Measurements from ENCODE around the gene P3H2.
A peak's percentile ranks its signal among the peaks of the same experiment; 100 is the strongest.
"Not testable (repeated sequence)": the region's sequence is repeated elsewhere in the genome, so short reads cannot be mapped to it uniquely, and the experiment has no call there.

P3H2 gene

DNA sequence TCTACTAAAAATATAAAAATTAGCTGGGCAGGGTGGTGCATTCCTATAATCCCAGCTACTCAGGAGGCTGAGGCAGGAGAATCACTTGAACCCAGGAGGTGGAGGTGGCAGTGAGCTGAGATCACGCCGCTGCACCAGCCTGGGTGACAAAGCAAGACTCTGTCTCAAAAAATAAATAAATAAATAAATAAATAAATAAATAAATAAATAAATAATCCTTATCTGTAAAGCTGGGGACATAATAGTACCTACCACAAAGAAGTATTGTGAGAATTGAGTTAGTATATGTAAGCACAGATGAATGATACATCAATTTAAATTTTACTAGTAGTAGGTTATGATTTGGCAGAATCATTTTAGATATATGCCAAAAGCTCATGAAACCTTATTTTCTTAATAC, 41.5 kb downstream of the P3H2 start:
- not testable (repeated sequence) for DNase-seq

DNA sequence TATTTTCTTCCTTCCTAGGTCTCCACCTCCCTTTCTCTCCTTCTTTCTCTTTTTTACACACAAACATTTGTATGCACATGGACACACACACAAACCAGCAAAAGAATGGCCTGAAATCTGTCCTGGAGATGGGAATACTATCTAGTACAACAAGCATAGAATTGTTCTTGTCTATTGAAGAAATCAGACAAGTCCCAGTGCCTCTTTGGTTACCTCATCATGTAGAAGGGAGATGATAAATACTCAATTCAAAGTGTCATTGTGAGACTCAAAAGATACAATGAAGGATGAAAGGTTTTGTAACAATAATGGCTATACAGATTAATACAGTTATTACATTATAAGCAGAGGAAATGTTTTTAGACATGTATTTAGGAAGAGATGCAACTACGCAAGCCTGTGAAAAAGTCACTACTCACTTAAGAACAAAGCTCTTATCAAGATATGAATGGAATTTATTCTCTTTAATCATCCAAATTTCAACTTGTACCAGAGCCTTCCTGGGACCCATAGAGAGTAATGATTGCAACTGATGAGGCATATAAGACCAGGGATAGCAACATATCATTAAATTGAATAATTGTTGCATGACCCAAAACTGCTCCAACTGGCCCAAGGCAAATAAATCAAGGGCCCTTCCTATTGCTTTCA, 43.2 kb downstream of the P3H2 start:
- DNase-seq = no peak

DNA sequence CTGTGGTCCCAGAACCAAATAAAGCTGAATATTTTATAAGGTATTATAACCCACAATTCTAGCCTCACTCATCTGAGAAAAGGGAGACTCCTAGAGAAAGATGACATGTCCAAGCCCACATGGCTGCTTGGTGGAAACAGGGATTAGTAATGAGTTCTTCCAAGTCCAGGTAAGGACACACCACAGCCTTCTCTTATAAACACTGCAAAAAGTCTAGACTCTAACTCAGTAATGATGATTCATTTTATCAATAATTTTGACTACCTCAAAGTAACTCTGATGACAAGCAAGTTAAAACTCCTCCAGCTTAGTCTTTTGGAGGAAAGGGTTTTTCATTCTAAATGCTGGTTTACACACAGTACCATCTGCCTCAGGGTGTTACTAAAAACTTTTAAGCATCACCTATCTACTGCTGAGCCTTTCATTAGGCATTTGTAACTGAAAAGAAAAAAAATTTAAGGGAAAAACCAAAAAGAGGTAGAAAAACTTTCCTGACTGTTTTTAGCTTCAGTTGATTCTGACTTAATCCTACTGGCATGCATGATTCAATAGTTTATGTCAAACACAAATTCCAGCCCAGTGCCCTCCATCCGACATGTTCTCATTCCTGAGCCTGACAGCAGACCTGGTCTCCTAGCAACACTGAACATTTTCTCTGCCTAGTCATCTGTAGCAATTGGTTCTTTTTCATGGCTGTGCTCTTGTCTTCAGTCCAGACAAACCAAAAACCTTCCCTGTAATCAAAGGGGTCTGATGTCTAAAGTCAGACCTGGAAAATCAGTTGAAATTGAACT, 43.9 kb downstream of the P3H2 start:
- DNase-seq = peak; percentile 92

- no peak for DNase-seq
These were observed 44.6 kb downstream of the P3H2 start for GRCh38 chr3:190076136-190076535.

DNA sequence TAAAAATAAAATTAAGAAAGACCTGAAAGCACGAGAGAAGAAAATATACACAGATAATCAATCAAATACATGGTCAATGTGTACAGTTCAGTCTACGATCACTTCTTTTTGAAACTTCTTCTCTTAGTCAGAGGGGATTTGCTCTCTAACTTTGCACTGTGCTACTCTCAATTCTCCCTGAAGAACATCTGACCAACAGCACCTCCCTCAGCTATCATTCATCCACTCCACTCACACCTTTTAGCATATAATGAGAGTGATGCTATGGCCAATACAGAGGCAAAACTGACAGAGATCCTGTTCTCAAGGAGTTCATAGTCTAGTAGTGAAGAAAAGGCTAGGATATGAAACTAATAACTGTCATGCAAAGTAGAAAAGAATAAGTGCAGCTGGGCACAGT, 45.9 kb downstream of the P3H2 start:
- no peak for DNase-seq

- no peak for DNase-seq
These were observed 47.3 kb downstream of the P3H2 start for GRCh38 chr3:190073264-190074008.

- DNase-seq = no peak
These were observed 47.8 kb downstream of the P3H2 start for GRCh38 chr3:190072856-190073255.

GRCh38 chr3:190071921-190072320, 48.8 kb downstream of the P3H2 start:
- not testable (repeated sequence) for DNase-seq

DNA sequence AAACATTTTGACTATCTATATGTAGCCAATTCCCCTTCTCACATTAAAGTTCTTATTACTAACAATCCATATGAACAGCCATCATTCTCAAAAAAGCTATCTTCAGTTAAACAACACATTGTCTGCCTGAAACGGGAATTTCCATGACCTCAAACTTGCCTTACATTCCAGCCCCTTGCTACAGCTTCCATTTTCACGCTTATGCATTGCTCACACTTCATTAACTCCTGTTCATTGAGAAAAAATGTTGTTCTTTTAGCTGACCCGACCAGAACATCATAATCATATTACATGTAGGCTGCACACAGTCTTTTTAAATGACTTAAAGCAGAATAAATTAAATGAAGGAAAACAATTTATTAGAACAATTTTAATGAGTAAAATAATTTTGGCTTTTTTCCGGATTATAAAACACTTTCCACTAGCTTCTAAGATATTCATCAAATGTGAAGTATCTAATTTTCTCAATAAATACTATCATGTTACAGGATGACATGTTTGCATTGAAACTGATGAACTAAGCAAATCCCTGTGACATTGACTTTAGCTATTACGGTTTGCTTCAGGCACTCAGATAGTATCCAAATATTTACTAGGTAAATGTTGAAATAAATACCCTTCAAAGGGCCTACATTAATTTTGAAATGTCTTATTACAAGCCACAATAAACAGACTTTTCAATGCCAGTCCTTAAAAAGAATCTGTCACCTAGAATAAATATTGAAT, 49.9 kb downstream of the P3H2 start:
- DNase-seq = no peak

- DNase-seq = no peak
These were observed 55.5 kb downstream of the P3H2 start for GRCh38 chr3:190065204-190065603.

DNA sequence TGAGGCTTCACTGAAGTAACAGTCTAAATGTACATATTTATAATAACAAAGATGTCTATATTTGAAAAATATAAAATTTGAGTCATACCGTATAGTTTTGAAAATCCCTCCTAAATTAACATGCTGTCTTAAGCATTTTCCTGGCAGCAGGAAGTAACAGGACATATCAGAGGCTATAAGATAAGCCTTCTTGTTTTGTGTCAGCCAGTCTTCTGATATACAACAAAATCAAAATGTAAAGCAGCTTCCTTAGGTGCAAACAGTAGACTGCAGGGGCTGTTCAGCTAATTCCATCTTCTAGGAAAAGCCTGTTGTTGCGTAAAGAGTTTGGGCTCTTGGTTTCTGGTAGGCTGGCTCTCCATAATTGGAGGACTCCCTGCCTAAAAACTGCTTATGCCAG, 56.0 kb downstream of the P3H2 start:
- DNase-seq = no peak

GRCh38 chr3:190064112-190064511, 56.6 kb downstream of the P3H2 start:
- peak; percentile 84 for DNase-seq

DNA sequence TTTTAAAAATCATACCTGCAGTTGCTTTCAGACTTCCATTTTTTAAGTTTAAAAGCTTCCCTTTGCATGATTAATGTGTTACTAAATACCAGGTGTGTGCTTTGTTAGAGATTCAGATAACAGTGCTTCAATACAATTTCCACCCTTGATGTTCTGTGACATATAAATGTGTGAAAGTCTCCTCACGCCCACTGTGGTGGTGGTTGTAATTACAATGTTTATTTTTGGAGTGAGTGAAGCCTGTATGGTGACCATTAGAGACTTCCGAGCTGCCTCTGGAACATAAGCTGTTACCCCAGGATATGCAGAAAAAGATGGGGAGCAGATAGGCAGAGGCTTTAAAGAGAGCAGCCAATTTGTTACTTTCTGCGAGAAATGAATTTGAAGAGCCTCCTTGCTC, 57.2 kb downstream of the P3H2 start:
- no peak for DNase-seq

DNA sequence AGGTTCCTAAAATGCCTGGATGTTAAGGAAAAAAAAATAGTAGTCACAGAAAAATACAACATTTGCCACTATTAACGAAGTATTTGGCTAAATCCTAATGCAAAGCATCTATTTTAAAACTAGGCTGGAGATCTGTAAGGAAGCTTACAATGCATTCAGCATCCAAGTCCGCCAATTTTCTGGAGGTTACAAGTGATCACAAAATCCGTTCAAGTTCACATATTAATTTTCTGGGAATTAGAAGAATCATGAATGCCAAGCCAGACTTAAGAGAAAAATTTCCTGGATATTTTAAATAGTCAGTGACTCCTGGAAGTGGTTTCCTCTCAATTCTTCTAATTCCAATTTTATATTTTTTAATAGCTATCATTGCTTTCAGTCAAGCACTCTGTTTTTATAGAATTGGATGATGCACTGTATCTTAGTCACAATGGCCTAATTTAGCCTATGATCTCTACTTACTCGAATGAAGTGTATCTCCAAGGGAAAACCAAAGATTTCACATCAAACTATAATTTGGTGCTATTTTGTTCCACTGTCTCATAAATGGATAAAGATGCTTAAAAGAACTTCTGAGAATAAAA, 60.4 kb downstream of the P3H2 start:
- DNase-seq = no peak

DNA sequence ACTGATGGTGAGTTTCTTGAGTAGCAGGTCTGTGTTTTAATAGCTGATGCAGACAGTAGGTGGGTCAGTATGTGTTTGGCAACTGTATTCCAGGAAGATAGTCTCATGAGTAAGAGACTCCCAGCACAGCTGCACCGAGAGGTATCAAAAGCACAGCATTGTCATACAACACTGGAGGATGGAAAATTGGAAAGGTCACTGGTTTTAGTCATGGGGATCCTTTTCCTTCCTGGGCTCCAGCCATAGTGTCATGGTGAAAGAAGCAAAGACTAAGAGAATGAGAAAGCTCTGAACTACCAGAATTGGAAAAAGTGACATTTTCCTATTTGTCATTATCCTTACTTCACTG, 61.5 kb downstream of the P3H2 start:
- DNase-seq = no peak

DNA sequence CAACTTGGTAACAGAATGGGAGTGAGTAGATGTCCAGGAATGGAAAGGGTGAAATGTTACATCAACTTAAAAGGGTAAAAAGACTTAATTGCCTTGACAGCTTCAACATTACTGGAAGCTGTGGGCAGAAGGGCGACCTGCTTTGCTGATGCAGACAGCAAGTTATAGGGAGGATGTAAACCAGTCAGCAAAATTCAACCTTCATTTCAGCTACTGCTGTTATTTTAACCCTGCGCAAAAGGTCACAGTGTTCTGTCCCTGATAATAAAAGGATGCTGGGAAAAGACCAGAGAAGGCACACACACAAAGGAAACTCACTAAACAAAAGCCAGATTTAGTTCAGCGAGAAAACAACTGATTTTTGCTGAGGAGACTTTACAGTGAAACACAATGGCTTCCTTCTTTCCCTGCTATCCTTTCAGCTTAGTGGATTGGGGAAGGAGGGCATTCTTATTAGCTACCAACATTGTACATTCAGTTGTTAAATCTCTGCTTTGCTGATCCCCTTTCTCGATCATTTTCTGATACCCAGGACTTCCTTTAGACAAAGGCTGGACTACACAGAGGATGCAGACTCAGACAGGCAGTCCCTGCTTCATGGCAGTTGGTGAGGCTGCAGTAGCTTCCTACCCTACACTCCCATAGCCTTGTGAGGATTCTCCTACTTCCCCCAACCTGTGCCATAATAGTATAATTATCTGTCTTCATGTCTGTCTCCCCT, 62.0 kb downstream of the P3H2 start:
- DNase-seq = no peak

DNA sequence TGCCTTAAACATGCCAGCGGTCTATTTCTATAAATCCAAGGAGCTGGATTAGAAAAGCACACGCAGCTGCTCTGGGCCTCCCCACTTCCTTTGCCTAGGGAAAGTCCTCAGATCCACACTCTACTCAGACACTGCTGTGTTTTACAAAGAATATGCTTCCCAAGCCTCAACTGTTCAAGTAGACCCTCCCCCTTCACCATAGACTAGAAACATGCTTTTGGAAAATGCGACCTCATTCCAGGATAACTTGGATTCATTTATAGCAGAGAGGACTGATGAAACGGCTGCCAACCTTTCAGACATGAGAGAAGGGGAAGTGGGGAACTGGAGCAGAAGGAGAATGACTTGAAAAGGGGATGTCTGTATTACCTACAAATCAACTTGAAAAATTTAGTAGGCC, 64.0 kb downstream of the P3H2 start:
- DNase-seq = no peak

DNA sequence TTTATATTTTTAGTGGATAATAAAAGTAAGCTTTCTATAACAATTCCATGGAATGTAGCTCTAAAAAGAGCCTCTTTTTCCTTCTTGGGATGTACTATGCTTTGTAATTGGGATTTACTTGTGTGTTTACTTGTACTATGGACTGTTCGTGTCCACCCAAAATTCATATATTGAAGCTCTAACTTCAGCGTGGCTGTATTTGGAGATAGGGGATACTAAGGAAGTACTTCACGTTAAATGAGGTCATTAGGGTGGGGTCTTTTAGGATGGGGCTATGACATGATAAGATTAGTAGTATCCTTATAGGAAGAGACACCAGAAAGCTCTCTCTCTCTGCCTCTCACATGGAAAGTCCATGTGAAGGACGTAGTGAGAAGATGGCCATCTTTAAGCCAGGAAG, 64.9 kb downstream of the P3H2 start:
- DNase-seq = no peak

DNA sequence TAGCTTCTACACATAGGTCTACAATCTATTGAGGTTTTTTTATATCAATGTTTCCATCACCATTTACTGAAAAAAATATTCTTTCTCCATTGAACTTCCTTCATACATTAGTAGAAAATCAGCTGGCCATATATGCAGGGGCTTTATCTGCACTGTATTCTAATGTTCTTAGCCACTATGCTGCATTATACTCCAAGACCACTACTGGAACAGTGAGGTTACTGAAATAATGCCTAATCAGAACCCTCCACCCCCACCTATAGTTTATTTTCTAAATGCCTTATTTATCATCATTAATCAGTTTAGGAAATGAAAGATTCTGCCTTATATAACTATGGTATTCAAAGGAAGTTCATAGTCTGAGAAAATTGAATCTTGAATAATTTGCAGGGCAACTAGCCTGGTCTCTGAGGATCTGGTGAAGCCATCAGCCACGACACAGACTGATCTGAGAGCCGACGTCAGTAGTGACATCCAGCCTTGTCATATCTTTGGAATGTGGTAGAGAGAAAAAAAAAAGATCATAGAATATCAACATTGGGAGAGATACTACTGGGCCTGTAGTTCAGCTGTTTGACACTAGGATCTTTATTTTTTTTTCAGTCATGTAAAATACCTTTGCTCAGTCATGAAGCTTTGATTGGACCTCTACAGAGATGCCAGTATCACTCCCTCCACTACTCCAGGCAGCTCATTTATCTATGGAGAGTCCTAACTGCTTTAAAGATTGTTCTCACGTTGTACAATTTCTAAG, 66.6 kb downstream of the P3H2 start:
- DNase-seq = peak; percentile 58

DNA sequence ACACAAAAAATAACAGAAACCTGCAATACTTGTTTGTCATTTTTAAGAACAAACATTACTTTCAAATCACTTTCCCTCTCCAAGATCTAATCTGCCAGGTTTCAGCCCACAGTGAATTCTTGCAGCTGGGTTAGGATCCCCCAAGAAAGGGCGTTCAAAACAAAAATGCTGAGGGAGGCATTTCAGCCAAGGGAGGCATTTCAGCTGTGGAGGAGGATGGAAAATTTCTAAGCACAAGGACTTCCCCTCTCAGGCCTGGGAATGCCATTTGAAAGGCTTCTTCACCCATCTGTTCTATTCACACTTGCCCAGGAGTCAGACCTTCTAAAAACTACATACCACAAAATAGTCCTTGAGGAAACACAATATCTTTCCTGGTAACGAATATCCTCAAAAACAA, 69.1 kb downstream of the P3H2 start:
- DNase-seq = no peak

GRCh38 chr3:190048932-190049441, 71.7 kb downstream of the P3H2 start:
- peak; percentile 32 for DNase-seq
